ENCODE results near the gene LUC7L. TPM values are rescaled to one million over a fixed set of nuclear protein-coding genes. Genes with fewer than 3 reads are reported as not detected.
A peak's percentile ranks its signal among the peaks of the same experiment; 100 is the strongest.
"Not testable (repeated sequence)": the region's sequence is repeated elsewhere in the genome, so short reads cannot be mapped to it uniquely, and the experiment has no call there.

The LUC7L gene
- total RNA-seq, 1 donor from 2014 or later, result 154 TPM

DNA sequence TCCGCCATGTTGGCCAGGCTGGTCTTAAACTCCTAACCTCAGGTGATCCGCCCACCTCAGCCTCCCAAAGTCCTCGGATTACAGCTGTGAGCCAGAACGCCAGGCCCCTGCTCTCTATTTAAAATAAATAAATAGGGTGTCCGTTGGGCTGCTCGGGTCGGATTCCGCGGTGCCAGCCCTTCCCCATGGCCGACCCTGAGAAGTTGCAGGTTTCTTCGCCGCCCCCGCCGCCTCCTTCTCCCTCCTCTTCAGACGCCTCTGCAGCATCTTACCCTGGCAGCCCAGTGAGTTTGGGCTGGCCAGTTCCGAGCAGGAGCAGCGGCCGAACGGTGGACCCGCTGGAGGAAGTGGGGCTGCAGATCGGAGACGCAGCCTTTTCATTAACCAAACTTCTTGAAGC, 1.7 kb upstream of the LUC7L start:
- no peak overlapping the region for H3K4me3 Mint-ChIP-seq
- H3K9me3 Mint-ChIP-seq, result no peaks in the 10 kb centered on the region
- no peak for DNase-seq (ENCODE audit: extremely low spot score, unreplicated experiment)
- TF ChIP-seq, protein P1, sequence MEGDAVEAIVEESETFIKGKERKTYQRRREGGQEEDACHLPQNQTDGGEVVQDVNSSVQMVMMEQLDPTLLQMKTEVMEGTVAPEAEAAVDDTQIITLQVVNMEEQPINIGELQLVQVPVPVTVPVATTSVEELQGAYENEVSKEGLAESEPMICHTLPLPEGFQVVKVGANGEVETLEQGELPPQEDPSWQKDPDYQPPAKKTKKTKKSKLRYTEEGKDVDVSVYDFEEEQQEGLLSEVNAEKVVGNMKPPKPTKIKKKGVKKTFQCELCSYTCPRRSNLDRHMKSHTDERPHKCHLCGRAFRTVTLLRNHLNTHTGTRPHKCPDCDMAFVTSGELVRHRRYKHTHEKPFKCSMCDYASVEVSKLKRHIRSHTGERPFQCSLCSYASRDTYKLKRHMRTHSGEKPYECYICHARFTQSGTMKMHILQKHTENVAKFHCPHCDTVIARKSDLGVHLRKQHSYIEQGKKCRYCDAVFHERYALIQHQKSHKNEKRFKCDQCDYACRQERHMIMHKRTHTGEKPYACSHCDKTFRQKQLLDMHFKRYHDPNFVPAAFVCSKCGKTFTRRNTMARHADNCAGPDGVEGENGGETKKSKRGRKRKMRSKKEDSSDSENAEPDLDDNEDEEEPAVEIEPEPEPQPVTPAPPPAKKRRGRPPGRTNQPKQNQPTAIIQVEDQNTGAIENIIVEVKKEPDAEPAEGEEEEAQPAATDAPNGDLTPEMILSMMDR (conservative IDR thresholded peaks at IDR 0.05), result no peak
- peaks cover 23% of the 10 kb centered on the region for H3K4me1 Mint-ChIP-seq (ENCODE audit: unreplicated experiment)
- H3K27ac Mint-ChIP-seq, result no peak overlapping the region
- peaks cover 20% of the 10 kb centered on the region for H3K36me3 Mint-ChIP-seq
- H3K27me3 Mint-ChIP-seq, result no peaks in the 10 kb centered on the region

DNA sequence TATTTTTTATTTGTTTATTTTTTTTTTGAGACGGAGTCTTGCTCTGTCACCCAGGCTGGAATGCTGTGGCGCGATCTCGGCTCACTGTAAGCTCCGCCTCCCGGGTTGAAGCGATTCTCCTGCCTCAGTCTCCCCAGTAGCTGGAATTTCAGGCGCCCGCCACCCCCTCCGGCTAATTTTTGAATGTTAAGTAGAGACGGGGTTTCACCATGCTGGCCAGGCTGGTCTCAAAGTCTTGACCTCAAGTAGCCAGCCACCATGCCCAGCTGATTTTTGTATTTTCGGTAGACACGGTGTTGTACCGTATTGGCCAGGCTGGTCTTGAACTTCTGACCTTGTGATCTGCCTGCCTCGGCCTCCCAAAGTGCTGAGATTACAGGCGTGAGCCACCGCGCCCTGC, 1.1 kb upstream of the LUC7L start:
- H3K27ac Mint-ChIP-seq; H3K9me3 Mint-ChIP-seq; DNase-seq (ENCODE audit: extremely low spot score, unreplicated experiment); H3K4me3 Mint-ChIP-seq; H3K27me3 Mint-ChIP-seq: not testable (repeated sequence)
- Mint-ChIP-seq H3K4me1 (ENCODE audit: unreplicated experiment) (peaks cover 20% of the 10 kb centered on the region), H3K36me3 (peaks cover 21% of the 10 kb centered on the region)

DNA sequence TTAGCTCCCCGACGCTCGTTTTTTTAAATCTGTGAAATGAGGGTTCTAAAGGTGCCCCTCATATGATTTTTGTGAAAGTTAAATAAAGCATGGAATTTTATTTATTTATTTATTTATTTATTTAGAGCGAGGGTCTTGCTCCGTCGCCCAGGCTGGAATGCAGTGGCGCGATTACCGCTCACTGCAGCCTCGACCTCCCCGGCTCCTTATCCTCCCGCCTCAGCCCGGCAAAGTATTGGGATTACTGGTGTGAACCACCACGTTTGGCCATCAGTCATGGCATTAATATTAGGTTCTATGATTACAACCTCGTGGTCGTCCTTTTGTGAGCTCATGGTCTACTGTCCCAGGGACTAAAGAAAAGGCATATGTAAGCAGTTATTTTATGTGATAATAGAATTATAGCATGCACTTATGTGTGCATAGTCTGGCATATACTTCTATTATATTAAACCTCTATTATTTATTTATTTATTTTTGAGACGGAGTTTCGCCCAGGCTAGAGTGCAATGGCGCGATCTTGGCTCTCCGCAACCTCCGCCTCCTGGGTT, 557 bp upstream of the LUC7L start:
- H3K27ac Mint-ChIP-seq, result peak overlapping the region; percentile 90
- H3K4me1 Mint-ChIP-seq (ENCODE audit: unreplicated experiment), result peaks cover 16% of the 10 kb centered on the region
- peaks cover 19% of the 10 kb centered on the region for H3K36me3 Mint-ChIP-seq
- no peaks in the 10 kb centered on the region for H3K27me3 Mint-ChIP-seq
- H3K4me3 Mint-ChIP-seq, result peak overlapping the region; percentile 97
- DNase-seq (ENCODE audit: extremely low spot score, unreplicated experiment), result no peak
- no peaks in the 10 kb centered on the region for H3K9me3 Mint-ChIP-seq
- TF ChIP-seq, protein P1 (conservative IDR thresholded peaks at IDR 0.05), result no peak

DNA sequence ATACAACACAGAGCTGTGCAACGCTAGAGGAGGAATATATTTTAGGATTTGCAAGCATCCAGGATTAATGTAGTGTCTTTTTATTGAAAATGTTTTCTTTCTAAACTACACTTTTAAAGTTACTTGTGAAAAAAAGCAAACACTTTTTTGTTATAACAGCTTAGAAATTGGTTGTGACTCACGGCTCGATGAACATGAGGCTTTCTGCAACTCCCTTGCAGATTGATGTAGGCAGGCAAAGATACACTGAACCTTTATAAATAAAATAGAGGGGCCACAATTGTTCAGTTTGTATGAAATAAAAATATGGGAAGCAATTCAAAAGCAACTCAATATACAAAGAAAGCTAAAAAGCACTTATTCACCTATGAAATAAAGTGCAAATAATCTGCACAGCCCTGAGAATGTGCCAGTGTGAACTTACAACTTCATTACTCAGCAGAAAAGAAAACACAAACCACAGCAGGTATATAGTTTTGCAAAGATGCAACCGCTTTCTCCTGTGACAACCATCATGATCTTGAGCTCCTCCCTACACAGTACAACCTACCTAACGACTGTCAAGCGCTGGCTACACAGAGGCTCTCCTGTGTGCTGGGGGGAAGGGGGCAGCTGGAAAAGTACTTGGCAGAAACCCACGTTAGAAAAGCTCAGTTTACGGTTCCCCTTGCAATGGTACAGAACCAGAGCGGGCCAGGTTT, 948 bp downstream of the LUC7L start:
- Mint-ChIP-seq H3K36me3 (peaks cover 19% of the 10 kb centered on the region), H3K27ac (peak overlapping the region; percentile 90), H3K4me3 (peak overlapping the region; percentile 97), H3K9me3 (no peaks in the 10 kb centered on the region), H3K4me1 (ENCODE audit: unreplicated experiment) (peaks cover 16% of the 10 kb centered on the region), H3K27me3 (no peaks in the 10 kb centered on the region)
- no peak for DNase-seq (ENCODE audit: extremely low spot score, unreplicated experiment)
- TF ChIP-seq, protein P1 (conservative IDR thresholded peaks at IDR 0.05), result no peak

DNA sequence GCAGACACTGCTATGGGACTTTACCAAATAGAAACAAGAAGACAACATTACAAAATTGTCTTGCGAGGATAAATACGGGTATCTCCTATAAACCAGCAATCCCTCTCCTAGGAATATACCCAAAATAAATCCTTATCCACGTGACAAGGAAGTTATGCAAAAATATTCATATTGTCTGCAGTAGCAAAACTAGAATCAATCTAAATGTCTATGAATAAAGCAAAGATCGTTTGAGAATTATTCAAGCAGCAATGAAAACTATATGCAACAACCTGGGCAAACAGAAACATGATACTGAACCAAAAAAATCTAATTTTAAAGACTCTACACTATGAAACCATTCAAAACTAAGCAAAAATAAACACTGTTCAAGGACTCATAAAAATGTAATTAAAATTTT, 9.2 kb downstream of the LUC7L start:
- peaks cover 21% of the 10 kb centered on the region for H3K36me3 Mint-ChIP-seq
- H3K27me3 Mint-ChIP-seq, result no peaks in the 10 kb centered on the region
- H3K4me1 Mint-ChIP-seq (ENCODE audit: unreplicated experiment), result no peaks in the 10 kb centered on the region
- no peak overlapping the region for H3K4me3 Mint-ChIP-seq
- H3K27ac Mint-ChIP-seq, result no peak overlapping the region
- DNase-seq (ENCODE audit: extremely low spot score, unreplicated experiment), result no peak
- no peaks in the 10 kb centered on the region for H3K9me3 Mint-ChIP-seq
- TF ChIP-seq, protein P1 (conservative IDR thresholded peaks at IDR 0.05), result no peak

DNA sequence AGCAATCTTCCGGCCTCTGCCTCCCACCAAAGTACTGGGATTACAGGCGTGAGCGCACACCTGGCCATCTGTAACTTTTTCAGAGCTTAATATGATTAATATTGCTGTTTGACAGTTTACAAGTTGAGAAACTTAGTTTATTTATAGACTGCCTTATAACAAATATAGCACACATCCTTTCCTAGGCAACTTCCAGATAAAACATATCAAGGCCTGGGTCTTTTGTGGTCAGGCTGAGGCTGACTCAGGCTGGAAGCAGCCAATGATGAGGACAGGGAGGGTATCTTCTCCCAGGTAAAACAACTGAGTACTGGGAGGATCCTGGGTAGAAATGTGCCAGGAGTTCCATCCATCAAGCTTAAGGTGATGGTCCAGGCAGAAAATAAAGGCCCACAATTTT, 16.2 kb downstream of the LUC7L start:
- Mint-ChIP-seq H3K27ac (no peak overlapping the region), H3K4me1 (ENCODE audit: unreplicated experiment) (no peaks in the 10 kb centered on the region), H3K27me3 (no peaks in the 10 kb centered on the region), H3K4me3 (no peak overlapping the region), H3K36me3 (peaks cover 20% of the 10 kb centered on the region), H3K9me3 (no peaks in the 10 kb centered on the region)
- TF ChIP-seq, protein P1 (conservative IDR thresholded peaks at IDR 0.05), result no peak
- DNase-seq (ENCODE audit: extremely low spot score, unreplicated experiment), result no peak

DNA sequence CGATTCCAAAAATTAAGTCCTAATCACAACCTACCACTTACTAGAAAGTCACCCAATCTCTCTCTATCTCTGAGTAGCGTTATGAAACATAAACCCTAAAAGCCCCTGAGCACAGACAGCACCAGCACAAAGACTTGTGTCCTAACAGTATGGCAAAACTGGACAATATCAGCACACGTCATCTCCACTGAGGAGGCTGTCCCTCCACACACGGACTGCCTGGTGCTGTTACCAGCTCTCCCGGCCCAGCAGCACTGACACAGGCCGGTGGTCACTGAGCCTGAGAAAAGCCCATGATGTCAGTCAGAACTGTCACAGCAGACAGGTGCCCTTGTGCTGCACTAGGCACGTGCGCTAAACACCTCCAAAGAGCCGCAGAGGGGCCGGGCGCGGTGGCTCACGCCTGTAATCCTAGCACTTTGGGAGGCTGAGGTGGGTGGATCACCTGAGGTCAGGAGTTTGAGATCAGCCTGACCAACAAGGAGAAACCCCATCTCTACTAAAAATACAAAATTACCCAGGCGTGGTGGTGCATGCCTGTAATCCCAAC, 17.5 kb downstream of the LUC7L start:
- H3K4me1 Mint-ChIP-seq (ENCODE audit: unreplicated experiment); DNase-seq (ENCODE audit: extremely low spot score, unreplicated experiment); H3K27ac Mint-ChIP-seq; H3K4me3 Mint-ChIP-seq; H3K9me3 Mint-ChIP-seq; H3K27me3 Mint-ChIP-seq: not testable (repeated sequence)
- H3K36me3 Mint-ChIP-seq, result peaks cover 22% of the 10 kb centered on the region

DNA sequence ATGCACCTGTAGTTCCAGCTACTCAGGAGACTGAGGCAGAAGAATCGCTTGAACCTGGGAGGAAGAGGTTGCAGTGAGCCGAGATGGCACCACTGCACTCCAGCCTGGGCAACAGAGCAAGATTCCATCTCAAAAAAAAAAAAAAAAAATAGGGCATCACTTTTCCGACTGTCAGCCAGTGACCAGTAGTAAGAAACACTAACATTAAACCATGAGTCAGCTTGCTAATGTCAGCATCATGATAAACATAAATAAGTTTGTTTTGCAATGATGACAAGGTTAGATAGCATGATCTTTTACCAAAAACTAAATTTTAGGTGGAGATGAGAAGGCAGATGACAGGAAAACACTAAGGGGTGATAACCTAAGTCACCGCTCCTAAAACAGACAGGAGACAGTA, 19.9 kb downstream of the LUC7L start:
- not testable (repeated sequence) for H3K27ac Mint-ChIP-seq; H3K27me3 Mint-ChIP-seq; H3K4me3 Mint-ChIP-seq; H3K9me3 Mint-ChIP-seq; H3K4me1 Mint-ChIP-seq (ENCODE audit: unreplicated experiment); DNase-seq (ENCODE audit: extremely low spot score, unreplicated experiment)
- peaks cover 21% of the 10 kb centered on the region for H3K36me3 Mint-ChIP-seq

DNA sequence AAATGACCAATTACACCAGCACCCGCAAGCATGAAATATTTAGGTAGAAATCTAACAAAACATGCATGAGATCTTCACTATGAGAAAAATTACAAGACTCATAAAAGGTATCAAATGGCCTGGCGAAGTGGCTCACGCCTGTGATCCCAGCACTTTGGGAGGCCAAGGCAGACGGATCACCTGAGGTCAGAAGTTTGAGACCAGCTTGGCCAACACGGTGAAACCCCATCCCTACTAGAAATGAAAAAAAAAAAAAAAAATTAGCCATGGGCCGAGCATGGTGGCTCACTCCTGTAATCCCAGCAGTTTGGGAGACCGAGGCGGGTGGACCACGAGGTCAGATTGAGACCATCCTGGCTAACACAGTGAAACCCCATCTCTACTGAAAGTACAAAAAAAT, 25.2 kb downstream of the LUC7L start:
- H3K27me3 Mint-ChIP-seq, result not testable (repeated sequence)
- peaks cover 29% of the 10 kb centered on the region for H3K36me3 Mint-ChIP-seq

More for the DNA sequence above, 25.2 kb downstream of the LUC7L start:
- H3K4me3 Mint-ChIP-seq; H3K9me3 Mint-ChIP-seq; DNase-seq (ENCODE audit: extremely low spot score, unreplicated experiment); H3K4me1 Mint-ChIP-seq (ENCODE audit: unreplicated experiment); H3K27ac Mint-ChIP-seq: not testable (repeated sequence)
